NCI-H2171 (cell line): Measurements from ENCODE around the gene CREBBP.

Experiments used
- DNase-seq: peaks from one replicate; lab custom pipeline; 2025; lab: John Stamatoyannopoulos, UW

CREBBP gene

DNA sequence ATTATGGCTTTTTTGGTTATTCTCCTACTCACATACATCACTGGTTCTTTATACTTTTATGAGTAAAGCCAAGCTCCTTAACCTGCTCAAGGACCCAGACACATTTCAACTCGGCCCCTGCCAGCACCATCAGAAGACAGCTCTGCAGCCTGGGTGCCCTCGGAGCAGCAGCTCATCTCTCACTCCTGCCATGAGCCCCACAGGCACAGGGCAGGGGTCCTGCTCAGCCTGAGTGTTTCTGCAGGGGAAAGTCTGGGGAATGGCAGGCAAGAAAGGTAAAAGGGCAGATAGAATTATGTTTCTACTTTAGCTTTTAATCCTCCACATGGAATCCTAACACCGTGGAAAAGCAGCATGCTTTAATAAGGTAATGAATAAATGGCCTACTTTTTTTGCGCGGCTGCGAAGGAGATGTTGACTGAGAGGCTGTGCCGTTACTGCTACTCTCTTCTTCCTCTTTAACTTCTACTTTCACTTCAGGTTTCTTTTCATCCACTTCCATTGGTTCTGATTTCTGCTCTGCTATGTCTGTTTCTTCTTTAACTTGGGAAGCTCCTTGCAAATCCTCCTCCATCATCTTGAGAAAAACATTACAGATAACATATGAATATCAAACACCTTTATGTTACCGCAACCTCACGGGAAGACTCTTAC lies 113.1 kb downstream of the CREBBP start:
- DNase-seq = no peak

DNA sequence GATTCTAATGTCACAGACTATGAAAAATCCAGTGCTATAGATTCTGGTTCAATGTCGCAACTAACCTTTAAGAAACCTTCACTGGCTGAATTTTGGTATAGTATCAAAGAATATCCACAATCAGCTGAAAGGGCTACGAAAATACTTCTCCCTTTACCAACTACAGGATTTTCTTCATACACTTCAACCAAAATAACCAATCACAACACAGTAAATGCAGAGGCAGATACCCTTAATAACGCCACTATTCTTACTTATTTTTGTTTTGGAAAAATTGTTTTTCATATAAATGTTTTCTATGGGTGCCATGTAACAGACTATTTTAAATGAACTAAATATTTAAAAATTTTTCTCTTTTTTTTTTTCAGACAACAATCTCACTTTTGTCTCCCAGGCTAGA lies 114.3 kb downstream of the CREBBP start:
- no peak for DNase-seq

DNA sequence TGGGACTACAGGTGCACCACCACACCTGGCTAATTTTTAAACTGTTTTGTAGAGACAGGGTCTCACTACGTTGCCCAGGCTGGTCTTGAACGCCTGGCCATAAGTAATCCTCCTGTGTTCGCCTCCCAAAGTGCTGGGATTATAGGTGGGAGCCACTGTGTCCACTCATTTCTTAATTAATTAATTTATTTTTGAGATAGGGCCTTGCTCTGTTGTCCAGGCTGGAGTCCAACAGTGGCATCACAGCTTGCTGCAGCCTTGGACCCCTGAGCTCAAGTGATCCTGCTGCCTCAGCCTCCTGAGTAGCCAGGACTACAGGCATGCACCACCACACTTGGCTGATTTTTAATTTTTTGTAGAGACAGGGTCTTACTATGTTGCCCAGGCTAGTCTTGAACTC lies 116.1 kb downstream of the CREBBP start:
- no peak for DNase-seq

GRCh38 chr16:3762107-3762750 lies 118.3 kb downstream of the CREBBP start:
- DNase-seq = no peak

GRCh38 chr16:3761375-3762106 lies 119.0 kb downstream of the CREBBP start:
- no peak for DNase-seq

GRCh38 chr16:3760518-3760917 lies 120.0 kb downstream of the CREBBP start:
- no peak for DNase-seq

GRCh38 chr16:3759736-3760135 lies 120.8 kb downstream of the CREBBP start:
- DNase-seq = no peak

DNA sequence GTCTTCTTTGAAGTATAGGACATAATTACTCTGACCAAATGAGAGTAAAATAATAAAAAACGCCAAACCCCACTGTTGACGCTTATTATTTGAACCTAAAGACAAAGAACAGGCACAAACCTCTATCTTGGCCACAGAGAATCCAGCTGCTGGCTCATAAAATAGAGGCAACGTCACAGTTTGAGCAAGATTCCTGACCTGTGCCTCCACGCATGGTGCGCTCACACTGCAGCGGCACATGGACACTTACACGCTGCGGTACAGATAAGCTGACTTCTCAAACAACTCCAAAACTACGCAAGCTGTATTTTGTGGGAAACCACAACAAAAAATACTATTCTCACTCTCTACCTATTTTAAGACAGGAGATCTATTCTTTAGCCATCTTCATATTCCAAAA lies 124.4 kb downstream of the CREBBP start:
- no peak for DNase-seq

DNA sequence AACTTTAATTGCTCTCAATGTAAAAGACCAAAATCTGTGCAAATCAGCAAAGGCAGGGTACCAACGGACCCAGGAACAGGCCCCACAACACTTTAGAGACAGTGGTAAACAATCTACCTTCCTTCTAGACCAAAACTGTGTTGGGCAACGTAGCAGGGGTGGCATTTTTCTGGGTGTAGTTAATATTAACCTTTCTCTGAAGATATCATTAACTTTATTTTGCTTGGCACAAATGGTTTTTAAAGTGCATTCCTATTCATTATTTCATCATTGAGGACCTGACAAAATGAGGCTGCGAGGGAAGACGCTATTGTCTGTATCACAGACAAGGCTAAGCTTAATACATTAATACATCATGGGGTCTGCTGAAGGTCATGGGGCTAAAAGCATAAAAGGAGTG lies 125.3 kb downstream of the CREBBP start:
- DNase-seq = no peak

GRCh38 chr16:3754772-3755171 lies 125.7 kb downstream of the CREBBP start:
- DNase-seq = no peak

DNA sequence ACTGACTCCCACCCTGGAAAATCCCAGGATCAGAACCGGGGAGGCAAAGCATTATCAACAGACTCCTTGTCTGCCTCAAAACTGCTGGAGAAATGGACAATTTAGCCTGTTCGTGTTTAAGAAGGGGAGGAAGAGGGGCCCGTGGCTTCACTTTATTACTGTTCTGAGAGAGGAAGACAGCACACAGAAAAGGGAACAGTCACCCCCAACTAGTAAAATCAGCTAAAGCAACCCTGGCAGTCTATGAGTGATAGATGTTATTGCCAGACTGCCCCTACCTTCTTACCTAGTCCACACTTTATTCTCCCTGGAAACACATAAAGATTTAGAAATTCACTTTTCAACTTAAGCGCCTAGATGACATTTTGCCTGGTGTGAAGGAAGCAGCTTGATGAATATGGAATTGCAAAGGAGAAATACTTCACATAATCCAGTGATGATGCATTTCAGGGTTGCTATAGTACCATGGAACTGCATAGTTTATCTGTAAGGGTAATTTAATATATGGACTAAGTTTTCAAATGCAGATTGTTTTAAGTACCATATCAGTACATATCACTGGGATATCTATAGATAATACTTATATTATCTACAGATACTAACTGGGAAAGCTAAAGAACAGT lies 126.3 kb downstream of the CREBBP start:
- no peak for DNase-seq

- no peak for DNase-seq
Observed at GRCh38 chr16:3752984-3753383, 127.5 kb downstream of the CREBBP start.

DNA sequence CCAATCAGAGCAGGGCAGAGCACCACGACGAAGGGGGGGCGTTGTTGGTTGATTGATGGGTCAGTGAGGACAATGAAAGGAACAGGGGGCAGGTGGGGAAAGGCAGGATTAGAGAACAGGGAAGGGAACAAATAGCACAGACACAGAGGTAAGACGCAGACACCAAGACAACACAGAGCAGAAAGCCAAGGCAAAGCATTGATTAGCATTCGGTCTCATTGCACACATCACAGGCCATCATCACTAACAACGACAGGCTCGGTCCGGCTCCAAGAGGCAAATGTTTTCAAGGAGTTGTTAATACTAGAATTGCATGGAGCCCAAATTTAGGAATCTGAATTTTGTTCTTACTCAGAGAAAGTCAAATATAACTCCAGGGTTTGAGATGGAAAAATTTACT lies 128.6 kb downstream of the CREBBP start:
- DNase-seq = no peak

- no peak for DNase-seq
Observed at GRCh38 chr16:3748307-3748706, 132.2 kb downstream of the CREBBP start.

GRCh38 chr16:3745751-3746355 lies 134.7 kb downstream of the CREBBP start:
- no peak for DNase-seq

DNA sequence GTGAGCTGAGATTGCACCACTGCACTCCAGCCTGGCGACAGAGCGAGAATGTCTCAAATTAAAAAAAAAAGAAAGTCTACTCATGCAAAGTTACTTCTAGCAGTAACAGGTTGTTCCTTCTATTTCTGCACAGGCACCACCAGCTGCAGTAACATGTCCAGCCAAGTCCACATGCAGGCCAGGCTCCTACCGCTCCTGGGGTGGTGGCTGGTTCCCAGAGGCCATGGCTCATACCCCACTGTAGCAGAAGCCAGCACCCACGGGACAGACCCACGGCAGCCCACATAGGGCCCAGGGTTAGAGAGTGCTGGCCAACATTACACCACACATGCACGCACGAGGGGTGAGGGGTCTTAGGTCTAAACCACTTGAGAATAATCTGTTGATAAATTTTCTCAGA lies 136.5 kb downstream of the CREBBP start:
- DNase-seq = no peak

DNA sequence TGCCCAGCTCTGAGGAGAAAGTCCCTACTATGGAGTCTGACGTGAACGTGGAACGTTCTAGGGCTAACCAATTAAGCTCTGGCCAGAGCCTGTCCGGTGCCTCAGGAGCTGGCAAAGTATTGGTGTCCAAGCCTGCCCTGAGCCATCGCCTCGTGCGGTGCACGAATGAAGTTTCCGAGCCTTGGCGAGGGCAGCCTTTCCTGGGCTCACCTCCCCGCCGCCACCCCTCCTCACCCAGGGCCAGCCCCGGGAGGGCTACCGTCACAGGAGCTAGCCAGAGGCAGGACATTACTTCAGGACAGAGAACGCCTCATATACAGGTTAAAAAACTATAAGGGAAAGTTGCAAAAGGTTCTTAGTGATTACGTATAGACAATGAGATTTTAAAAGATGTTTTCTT lies 139.6 kb downstream of the CREBBP start:
- DNase-seq = no peak

DNA sequence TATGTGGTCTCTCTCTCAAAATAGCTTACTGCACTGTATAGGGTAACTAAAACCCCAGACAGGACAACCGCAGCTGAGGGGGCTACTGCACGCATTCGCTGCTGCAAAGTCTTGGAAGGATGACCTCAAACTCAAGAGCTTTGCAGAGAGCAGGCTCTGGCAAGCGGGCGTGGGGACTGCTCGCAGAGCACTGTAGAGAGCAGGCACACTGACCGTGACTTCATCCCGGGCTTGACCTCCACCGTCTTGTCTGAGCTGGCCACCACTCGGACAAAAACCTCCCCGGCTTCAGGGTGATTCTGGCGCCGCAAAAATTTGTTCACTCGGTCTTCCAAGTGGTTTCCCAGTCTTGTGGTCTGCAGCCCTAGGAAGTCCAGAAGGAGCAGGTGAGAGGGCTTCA lies 140.3 kb downstream of the CREBBP start:
- no peak for DNase-seq

GRCh38 chr16:3739636-3740035 lies 140.9 kb downstream of the CREBBP start:
- no peak for DNase-seq

GRCh38 chr16:3738541-3738940 lies 142.0 kb downstream of the CREBBP start:
- no peak for DNase-seq

DNA sequence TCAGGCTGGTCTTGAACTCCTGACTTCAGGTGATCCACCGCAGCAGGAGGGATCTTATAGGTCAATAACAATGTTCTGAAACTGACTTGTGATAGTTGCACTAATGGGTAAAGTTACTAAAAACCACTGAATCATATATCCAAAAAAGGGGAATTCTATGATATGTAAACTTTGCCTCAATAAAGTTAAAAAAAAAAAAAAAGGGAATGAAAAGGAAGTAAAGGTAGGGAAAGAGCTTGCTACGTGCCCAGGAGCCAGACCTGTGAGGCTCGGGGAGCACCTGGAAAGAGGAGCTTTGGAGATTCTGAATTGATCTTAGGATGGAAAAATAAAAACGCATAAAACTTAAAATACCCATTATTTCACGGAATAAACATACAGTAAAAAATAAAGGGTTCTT lies 142.4 kb downstream of the CREBBP start:
- no peak for DNase-seq

DNA sequence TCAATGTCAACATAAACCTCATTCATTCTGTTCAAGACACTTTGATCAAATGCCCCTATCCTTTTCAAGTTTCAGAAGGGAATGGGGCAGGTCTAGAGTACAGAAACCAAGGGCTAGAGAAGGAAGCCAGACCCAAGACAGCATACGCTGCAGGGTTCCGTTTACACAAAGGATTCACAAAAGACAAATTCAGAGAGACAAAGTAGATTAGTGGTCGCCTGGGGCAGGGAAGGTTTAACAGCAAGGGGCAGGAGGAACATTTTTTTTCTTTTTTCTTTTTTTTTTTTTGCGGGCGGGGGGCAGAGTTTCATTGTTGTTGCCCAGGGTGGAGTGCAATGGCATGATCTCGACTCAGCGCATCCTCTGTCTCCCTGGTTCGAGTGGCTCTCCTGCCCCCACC lies 143.3 kb downstream of the CREBBP start:
- DNase-seq = no peak

GRCh38 chr16:3736116-3736515 lies 144.4 kb downstream of the CREBBP start:
- DNase-seq = no peak
